ENCODE results near the gene LIPM. TPM values are rescaled to one million over a fixed set of nuclear protein-coding genes. Genes with fewer than 3 reads are reported as not detected.

The LIPM gene
- polyA plus RNA-seq, 3 donors, result not detected

GRCh38 chr10:88793712-88794299 lies 8.7 kb upstream of the LIPM start:
- H3K79me2 ChIP-seq (ENCODE audit: insufficient read depth, low read length), result no peaks in the 10 kb centered on the region
- H3K4me1 ChIP-seq (ENCODE audit: control insufficient read depth in 1 of 2, insufficient read depth in 2 of 2, low read length in 2 of 2), result peaks cover 34 to 37% of the 10 kb centered on the region in 2 donors
- H3K4me2 ChIP-seq (replicated peaks; ENCODE audit: extremely low read depth, low read length, poor library complexity, severe bottlenecking), result no peak overlapping the region
- Mint-ChIP-seq H3K9me3 (peaks cover 0 to 11% (median 0%) of the 10 kb centered on the region in 7 donors), H3K27me3 (ENCODE audit: low read depth in 3 of 3) (peaks cover 14 to 24% (median 21%) of the 10 kb centered on the region in 3 donors), H3K36me3 (peaks cover 0 to 2% of the 10 kb centered on the region in 2 donors), H3K4me3 (peak overlapping the region in 1 of 2 donors; percentile 35), H3K4me1 (peaks cover 39% of the 10 kb centered on the region), H3K27ac (peak overlapping the region in 6 of 7 donors; percentile 46 to 96 (median 91))
- H3K9ac ChIP-seq (ENCODE audit: insufficient read depth, low read length, poor library complexity, severe bottlenecking), result no peak overlapping the region
- no peaks in the 10 kb centered on the region for H3K9me3 ChIP-seq (replicated peaks in 1 of 2; ENCODE audit: control insufficient read depth in 1 of 2, insufficient read depth in 1 of 2, low read length in 2 of 2)
- intact Hi-C loops (cut with micrococcal nuclease), result loop anchor here (5.0 to 10.0 kb wide), 2 partner anchors 37 to 99 kb away; no protein-coding TSS in a partner anchor
- H3K27ac ChIP-seq (ENCODE audit: low read depth in 1 of 2, low read length in 2 of 2), result peak overlapping the region in 1 of 2 donors; percentile 49
- no peak overlapping the region for H2AFZ ChIP-seq (ENCODE audit: insufficient read depth, low read depth, low read length, poor library complexity, severe bottlenecking)
- peaks cover 16 to 20% of the 10 kb centered on the region in 2 donors for H3K27me3 ChIP-seq (ENCODE audit: control insufficient read depth in 2 of 2, insufficient read depth in 2 of 2, low read length in 2 of 2)
- H4K20me1 ChIP-seq (ENCODE audit: insufficient read depth, low read length), result no peaks in the 10 kb centered on the region
- H3K36me3 ChIP-seq (replicated peaks in 1 of 2; ENCODE audit: control insufficient read depth in 1 of 2, insufficient read depth in 2 of 2, low read length in 2 of 2), result no peaks in the 10 kb centered on the region
- H3K4me3 ChIP-seq (replicated peaks in 1 of 3; ENCODE audit: low read depth in 2 of 3, low read length in 3 of 3), result no peak overlapping the region
- DNase-seq, result peak; percentile 23 to 71 (median 47)
- no CpG with 5 or more reads among the region's 2 CpGs for WGBS (ENCODE audit: insufficient coverage)
- TF ChIP-seq, protein P1, sequence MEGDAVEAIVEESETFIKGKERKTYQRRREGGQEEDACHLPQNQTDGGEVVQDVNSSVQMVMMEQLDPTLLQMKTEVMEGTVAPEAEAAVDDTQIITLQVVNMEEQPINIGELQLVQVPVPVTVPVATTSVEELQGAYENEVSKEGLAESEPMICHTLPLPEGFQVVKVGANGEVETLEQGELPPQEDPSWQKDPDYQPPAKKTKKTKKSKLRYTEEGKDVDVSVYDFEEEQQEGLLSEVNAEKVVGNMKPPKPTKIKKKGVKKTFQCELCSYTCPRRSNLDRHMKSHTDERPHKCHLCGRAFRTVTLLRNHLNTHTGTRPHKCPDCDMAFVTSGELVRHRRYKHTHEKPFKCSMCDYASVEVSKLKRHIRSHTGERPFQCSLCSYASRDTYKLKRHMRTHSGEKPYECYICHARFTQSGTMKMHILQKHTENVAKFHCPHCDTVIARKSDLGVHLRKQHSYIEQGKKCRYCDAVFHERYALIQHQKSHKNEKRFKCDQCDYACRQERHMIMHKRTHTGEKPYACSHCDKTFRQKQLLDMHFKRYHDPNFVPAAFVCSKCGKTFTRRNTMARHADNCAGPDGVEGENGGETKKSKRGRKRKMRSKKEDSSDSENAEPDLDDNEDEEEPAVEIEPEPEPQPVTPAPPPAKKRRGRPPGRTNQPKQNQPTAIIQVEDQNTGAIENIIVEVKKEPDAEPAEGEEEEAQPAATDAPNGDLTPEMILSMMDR (IDR thresholded peaks at IDR 0.05), result no peak

DNA sequence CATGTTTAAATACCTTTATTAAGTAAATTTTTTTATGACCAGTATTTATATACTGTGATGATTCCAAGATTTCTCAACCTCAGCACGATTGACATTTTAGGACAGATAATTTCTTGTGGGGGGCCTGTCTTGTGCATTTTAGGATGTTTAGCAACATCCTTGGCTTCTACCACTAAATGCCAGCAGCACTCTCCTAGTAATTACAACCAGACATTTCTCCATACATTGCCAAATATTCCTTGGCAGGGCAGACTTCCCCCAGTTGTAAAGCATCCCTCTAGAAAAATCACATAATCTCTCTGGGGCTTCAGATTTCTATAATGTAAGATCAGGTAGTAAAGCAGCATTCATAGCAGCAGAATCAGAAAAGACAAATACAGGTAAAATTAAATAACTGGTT lies 7.8 kb upstream of the LIPM start:
- peaks cover 0 to 2% of the 10 kb centered on the region in 2 donors for H3K36me3 Mint-ChIP-seq
- H2AFZ ChIP-seq (ENCODE audit: insufficient read depth, low read depth, low read length, poor library complexity, severe bottlenecking), result no peak overlapping the region
- H3K4me3 Mint-ChIP-seq, result peak overlapping the region in 1 of 2 donors; percentile 65
- H3K27ac ChIP-seq (ENCODE audit: low read depth in 1 of 2, low read length in 2 of 2), result no peak overlapping the region
- no CpG with 5 or more reads among the region's 1 CpG for WGBS (ENCODE audit: insufficient coverage)
- no peaks in the 10 kb centered on the region for H4K20me1 ChIP-seq (ENCODE audit: insufficient read depth, low read length)
- peak overlapping the region in 2 of 7 donors; percentile 1 to 9 for H3K27ac Mint-ChIP-seq
- H3K9me3 Mint-ChIP-seq, result peaks cover 0 to 11% (median 0%) of the 10 kb centered on the region in 7 donors
- TF ChIP-seq, protein P1 (IDR thresholded peaks at IDR 0.05), result no peak
- peak in 1 of 3 donors; percentile 41 for DNase-seq
- no peaks in the 10 kb centered on the region for H3K79me2 ChIP-seq (ENCODE audit: insufficient read depth, low read length)
- intact Hi-C loops (cut with micrococcal nuclease), result loop anchor here (5.0 to 10.0 kb wide), 2 partner anchors 37 to 100 kb away; no protein-coding TSS in a partner anchor
- no peak overlapping the region for H3K9ac ChIP-seq (ENCODE audit: insufficient read depth, low read length, poor library complexity, severe bottlenecking)
- no peaks in the 10 kb centered on the region for H3K9me3 ChIP-seq (replicated peaks in 1 of 2; ENCODE audit: control insufficient read depth in 1 of 2, insufficient read depth in 1 of 2, low read length in 2 of 2)
- H3K4me3 ChIP-seq (replicated peaks in 1 of 3; ENCODE audit: low read depth in 2 of 3, low read length in 3 of 3), result no peak overlapping the region
- H3K4me1 Mint-ChIP-seq, result peaks cover 39% of the 10 kb centered on the region
- H3K4me1 ChIP-seq (ENCODE audit: control insufficient read depth in 1 of 2, insufficient read depth in 2 of 2, low read length in 2 of 2), result peaks cover 34 to 37% of the 10 kb centered on the region in 2 donors
- no peak overlapping the region for H3K4me2 ChIP-seq (replicated peaks; ENCODE audit: extremely low read depth, low read length, poor library complexity, severe bottlenecking)
- H3K27me3 Mint-ChIP-seq (ENCODE audit: low read depth in 3 of 3), result peaks cover 14 to 30% (median 24%) of the 10 kb centered on the region in 3 donors
- H3K36me3 ChIP-seq (replicated peaks in 1 of 2; ENCODE audit: control insufficient read depth in 1 of 2, insufficient read depth in 2 of 2, low read length in 2 of 2), result no peaks in the 10 kb centered on the region
- H3K27me3 ChIP-seq (ENCODE audit: control insufficient read depth in 2 of 2, insufficient read depth in 2 of 2, low read length in 2 of 2), result peaks cover 16 to 20% of the 10 kb centered on the region in 2 donors

Data from CD14-positive monocyte (primary cell).